ENCODE measurements around the gene RBMS3. TPM values are rescaled to one million over a fixed set of nuclear protein-coding genes. Genes with fewer than 3 reads are reported as not detected.

The RBMS3 gene
- total RNA-seq, 4 donors from 2014 or later = 3.8 to 18.7 (median 14.6) TPM

GRCh38 chr3:29451920-29452319 is 171.0 kb downstream of the RBMS3 start:
- intact Hi-C loops (cut with DNase I; ENCODE audit: low total_unique reads) = loop anchor here (5.0 kb wide), 1 partner anchor 1795 kb away; no protein-coding TSS in a partner anchor
- Histone ChIP-seq H3K36me3 (no peaks in the 10 kb centered on the region), H3K4me3 (no peak overlapping the region), H3K9me3 (no peaks in the 10 kb centered on the region), H3K27ac (no peak overlapping the region), H3K4me1 (peaks cover 0 to 11% (median 10%) of the 10 kb centered on the region in 4 donors), H3K27me3 (no peaks in the 10 kb centered on the region)
- TF ChIP-seq CTCF (IDR thresholded peaks at IDR 0.05) (no peak), POLR2AphosphoS5 (IDR thresholded peaks at IDR 0.05) (no peak), EP300 (IDR thresholded peaks at IDR 0.05; ENCODE audit: low read depth) (no peak)
- in situ Hi-C loops (cut with MboI; ENCODE audit: low pct_ligation_motif_present in 1 of 4, low pct_unique_long_range_greater_than_20kb in 1 of 4, low sequenced_read_pairs in 3 of 4) = no loop called here
- WGBS, 2 donors (ENCODE audit: low coverage in 1 of 2) = 65 to 78% methylated on average over 3 of the region's 3 CpGs
- DNase-seq = no peak

GRCh38 chr3:29452934-29453283 is 172.0 kb downstream of the RBMS3 start:
- no peaks in the 10 kb centered on the region for H3K9me3 ChIP-seq
- no peaks in the 10 kb centered on the region for H3K36me3 ChIP-seq
- H3K27me3 ChIP-seq = no peaks in the 10 kb centered on the region
- H3K4me1 ChIP-seq = peaks cover 0 to 11% (median 10%) of the 10 kb centered on the region in 4 donors
- H3K27ac ChIP-seq = no peak overlapping the region
- 57 to 65% methylated on average over 2 of the region's 2 CpGs for WGBS, 2 donors (ENCODE audit: low coverage in 1 of 2)
- no peak overlapping the region for H3K4me3 ChIP-seq
- TF ChIP-seq POLR2A (IDR thresholded peaks at IDR 0.05) = no peak
- no peak for TF ChIP-seq CTCF (IDR thresholded peaks at IDR 0.05)
- in situ Hi-C loops (cut with MboI; ENCODE audit: low pct_ligation_motif_present in 1 of 4, low pct_unique_long_range_greater_than_20kb in 1 of 4, low sequenced_read_pairs in 3 of 4) (no loop called here), intact Hi-C loops (cut with DNase I; ENCODE audit: low total_unique reads) (loop anchor here (5.0 kb wide), 1 partner anchor 1794 kb away; no protein-coding TSS in a partner anchor)
- DNase-seq = no peak

GRCh38 chr3:29453284-29454001 is 172.6 kb downstream of the RBMS3 start:
- Histone ChIP-seq H3K27me3 (no peaks in the 10 kb centered on the region), H3K4me3 (no peak overlapping the region), H3K4me1 (peaks cover 0 to 11% (median 10%) of the 10 kb centered on the region in 4 donors), H3K36me3 (no peaks in the 10 kb centered on the region), H3K27ac (no peak overlapping the region), H3K9me3 (no peaks in the 10 kb centered on the region)
- in situ Hi-C loops (cut with MboI; ENCODE audit: low pct_ligation_motif_present in 1 of 4, low pct_unique_long_range_greater_than_20kb in 1 of 4, low sequenced_read_pairs in 3 of 4) (no loop called here), intact Hi-C loops (cut with DNase I; ENCODE audit: low total_unique reads) (loop anchor here (5.0 kb wide), 1 partner anchor 1794 kb away; no protein-coding TSS in a partner anchor)
- 35% methylated on average over 6 of the region's 7 CpGs; no CpG with 5 or more reads in 1 of the 2 donors for WGBS, 2 donors (ENCODE audit: low coverage in 1 of 2)
- DNase-seq = peak; percentile 28
- no peak for TF ChIP-seq EP300 (IDR thresholded peaks at IDR 0.05; ENCODE audit: low read depth)
- TF ChIP-seq CTCF (IDR thresholded peaks at IDR 0.05) = no peak
- TF ChIP-seq POLR2A (IDR thresholded peaks at IDR 0.05) = no peak
- TF ChIP-seq POLR2AphosphoS5 (IDR thresholded peaks at IDR 0.05) = no peak

GRCh38 chr3:29454161-29454611 is 173.3 kb downstream of the RBMS3 start:
- no peak overlapping the region for H3K27ac ChIP-seq
- WGBS, 2 donors (ENCODE audit: low coverage in 1 of 2) = 51 to 62% methylated on average over 5 of the region's 5 CpGs
- H3K27me3 ChIP-seq = no peaks in the 10 kb centered on the region
- intact Hi-C loops (cut with DNase I; ENCODE audit: low total_unique reads) = loop anchor here (5.0 kb wide), 1 partner anchor 1793 kb away; no protein-coding TSS in a partner anchor
- in situ Hi-C loops (cut with MboI; ENCODE audit: low pct_ligation_motif_present in 1 of 4, low pct_unique_long_range_greater_than_20kb in 1 of 4, low sequenced_read_pairs in 3 of 4) = no loop called here
- no peaks in the 10 kb centered on the region for H3K36me3 ChIP-seq
- no peaks in the 10 kb centered on the region for H3K9me3 ChIP-seq
- no peak for DNase-seq
- H3K4me1 ChIP-seq = peaks cover 0 to 11% (median 10%) of the 10 kb centered on the region in 4 donors
- TF ChIP-seq POLR2AphosphoS5 (IDR thresholded peaks at IDR 0.05) (no peak), EP300 (IDR thresholded peaks at IDR 0.05; ENCODE audit: low read depth) (no peak), CTCF (IDR thresholded peaks at IDR 0.05) (no peak), POLR2A (IDR thresholded peaks at IDR 0.05) (no peak)
- H3K4me3 ChIP-seq = no peak overlapping the region
